Smooth muscle cell (in vitro differentiated cells): ENCODE results near the gene HEG1. TPM values are rescaled to one million over a fixed set of nuclear protein-coding genes. Genes with fewer than 3 reads are reported as not detected.

ENCODE experiments used
- DNase-seq: peaks from one replicate; lab custom pipeline; 2025; ENCODE audit not compliant: unreplicated experiment; lab: John Stamatoyannopoulos, UW
- H2AFZ ChIP-seq: fragments of 200-600 bp; sonication (generic); 2 replicates; pipeline ENCODE4 v1.6.0; 2016; ENCODE audit warnings: antibody characterized with exemption, low read depth, mild to moderate bottlenecking
- H3F3A ChIP-seq: fragments of 200-600 bp; sonication (generic); 2 replicates; pipeline ENCODE4 v1.6.0; 2017; ENCODE audit warnings: antibody characterized with exemption, low read depth
- H3K27ac ChIP-seq: fragments of 200-600 bp; sonication (generic); 2 replicates; pipeline ENCODE4 v1.5.1; 2016; ENCODE audit warnings: low read depth, mild to moderate bottlenecking
- H3K27me3 ChIP-seq: fragments of 200-600 bp; sonication (generic); 2 replicates; pipeline ENCODE4 v1.6.1; 2016; ENCODE audit warnings: low read depth, mild to moderate bottlenecking
- H3K36me3 ChIP-seq: fragments of 200-600 bp; sonication (generic); 2 replicates; pipeline ENCODE4 v1.5.1; 2016; ENCODE audit warnings: low read depth
- H3K4me1 ChIP-seq: fragments of 200-600 bp; sonication (generic); 2 replicates; pipeline ENCODE4 v1.5.1; 2016; ENCODE audit warnings: low read depth
- H3K4me2 ChIP-seq: fragments of 200-600 bp; sonication (generic); 2 replicates; pipeline ENCODE4 v1.6.0; 2016; ENCODE audit warnings: mild to moderate bottlenecking
- H3K4me3 ChIP-seq: fragments of 200-600 bp; sonication (generic); 2 replicates; pipeline ENCODE4 v1.5.1; 2016; ENCODE audit warnings: mild to moderate bottlenecking
- H3K79me2 ChIP-seq: fragments of 200-600 bp; sonication (generic); 2 replicates; pipeline ENCODE4 v1.6.0; 2016; ENCODE audit warnings: low read depth, mild to moderate bottlenecking
- H3K9ac ChIP-seq: fragments of 200-600 bp; sonication (generic); 2 replicates; pipeline ENCODE4 v1.6.0; 2016; ENCODE audit warnings: low read depth
- H3K9me3 ChIP-seq: fragments of 200-600 bp; sonication (generic); replicated peaks from 2 replicates; pipeline ENCODE4 v1.5.1; 2016; ENCODE audit warnings: low read depth
- H4K20me1 ChIP-seq: fragments of 200-600 bp; sonication (generic); 2 replicates; pipeline ENCODE4 v1.6.0; 2016; ENCODE audit warnings: low read depth
- WGBS: methylation state at CpG from one replicate; pipeline ENCODE4 v1.1.7; 2016; ENCODE audit warnings: low lambda C conversion rate; 5-methylcytosine and 5-hydroxymethylcytosine counted together
- polyA plus RNA-seq: library from polyadenylated mRNA; unstranded; fragments of >200 nt; fragmentation: Nextera tagmentation; extraction: Ambion mirVana; gene quantifications from 2 replicates; pipeline ENCODE4 v1.2.1, GENCODE V29; 2016
- total RNA-seq: library from RNA; depleted of rRNA; stranded (reverse); fragments of >200 nt; gene quantifications from 2 replicates; pipeline ENCODE4 v1.2.3, GENCODE V29; 2014
- TF ChIP-seq, protein P1 (sequence below): fragments of 200-600 bp; sonication (generic); IDR thresholded peaks from 2 replicates; pipeline ENCODE4 v1.5.1; 2017; ENCODE audit warnings: borderline replicate concordance, mild to moderate bottlenecking, antibody characterized with exemption; ENCODE audit not compliant: insufficient read depth, poor library complexity, severe bottlenecking

Gene HEG1
- total and polyA plus RNA-seq, 2 experiments from 2014 or later = 28.0 to 50.3 TPM

DNA sequence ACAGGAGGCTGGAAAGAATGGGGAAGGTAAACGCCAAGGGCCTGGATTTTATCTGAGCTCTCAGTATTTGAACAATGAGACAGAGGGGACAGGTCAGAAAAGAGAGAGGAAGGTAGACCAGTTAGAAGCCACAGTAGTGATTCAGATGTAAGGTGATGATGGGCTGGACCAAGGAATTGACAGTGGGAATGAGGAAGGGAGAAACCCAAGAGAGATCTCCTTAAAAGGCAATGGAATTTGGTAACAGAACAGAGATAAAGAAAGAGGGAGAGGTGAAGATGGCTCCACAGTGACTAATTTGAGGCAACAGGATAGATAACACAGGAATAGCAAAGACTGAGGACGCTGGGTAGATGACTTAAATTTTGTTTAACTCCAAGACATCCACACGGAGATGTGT, 11.4 kb upstream of the HEG1 start:
- Histone ChIP-seq H3F3A (no peaks in the 10 kb centered on the region), H3K4me1 (peaks cover 4% of the 10 kb centered on the region), H3K9me3 (no peaks in the 10 kb centered on the region), H3K27ac (no peak overlapping the region), H4K20me1 (no peaks in the 10 kb centered on the region), H3K4me3 (no peak overlapping the region), H3K36me3 (no peaks in the 10 kb centered on the region), H2AFZ (no peak overlapping the region), H3K9ac (no peak overlapping the region), H3K4me2 (no peak overlapping the region), H3K27me3 (no peaks in the 10 kb centered on the region), H3K79me2 (no peaks in the 10 kb centered on the region)
- DNase-seq = no peak
- TF ChIP-seq, protein P1, sequence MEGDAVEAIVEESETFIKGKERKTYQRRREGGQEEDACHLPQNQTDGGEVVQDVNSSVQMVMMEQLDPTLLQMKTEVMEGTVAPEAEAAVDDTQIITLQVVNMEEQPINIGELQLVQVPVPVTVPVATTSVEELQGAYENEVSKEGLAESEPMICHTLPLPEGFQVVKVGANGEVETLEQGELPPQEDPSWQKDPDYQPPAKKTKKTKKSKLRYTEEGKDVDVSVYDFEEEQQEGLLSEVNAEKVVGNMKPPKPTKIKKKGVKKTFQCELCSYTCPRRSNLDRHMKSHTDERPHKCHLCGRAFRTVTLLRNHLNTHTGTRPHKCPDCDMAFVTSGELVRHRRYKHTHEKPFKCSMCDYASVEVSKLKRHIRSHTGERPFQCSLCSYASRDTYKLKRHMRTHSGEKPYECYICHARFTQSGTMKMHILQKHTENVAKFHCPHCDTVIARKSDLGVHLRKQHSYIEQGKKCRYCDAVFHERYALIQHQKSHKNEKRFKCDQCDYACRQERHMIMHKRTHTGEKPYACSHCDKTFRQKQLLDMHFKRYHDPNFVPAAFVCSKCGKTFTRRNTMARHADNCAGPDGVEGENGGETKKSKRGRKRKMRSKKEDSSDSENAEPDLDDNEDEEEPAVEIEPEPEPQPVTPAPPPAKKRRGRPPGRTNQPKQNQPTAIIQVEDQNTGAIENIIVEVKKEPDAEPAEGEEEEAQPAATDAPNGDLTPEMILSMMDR = no peak
- WGBS = 48% methylated on average over 3 of the region's 3 CpGs

DNA sequence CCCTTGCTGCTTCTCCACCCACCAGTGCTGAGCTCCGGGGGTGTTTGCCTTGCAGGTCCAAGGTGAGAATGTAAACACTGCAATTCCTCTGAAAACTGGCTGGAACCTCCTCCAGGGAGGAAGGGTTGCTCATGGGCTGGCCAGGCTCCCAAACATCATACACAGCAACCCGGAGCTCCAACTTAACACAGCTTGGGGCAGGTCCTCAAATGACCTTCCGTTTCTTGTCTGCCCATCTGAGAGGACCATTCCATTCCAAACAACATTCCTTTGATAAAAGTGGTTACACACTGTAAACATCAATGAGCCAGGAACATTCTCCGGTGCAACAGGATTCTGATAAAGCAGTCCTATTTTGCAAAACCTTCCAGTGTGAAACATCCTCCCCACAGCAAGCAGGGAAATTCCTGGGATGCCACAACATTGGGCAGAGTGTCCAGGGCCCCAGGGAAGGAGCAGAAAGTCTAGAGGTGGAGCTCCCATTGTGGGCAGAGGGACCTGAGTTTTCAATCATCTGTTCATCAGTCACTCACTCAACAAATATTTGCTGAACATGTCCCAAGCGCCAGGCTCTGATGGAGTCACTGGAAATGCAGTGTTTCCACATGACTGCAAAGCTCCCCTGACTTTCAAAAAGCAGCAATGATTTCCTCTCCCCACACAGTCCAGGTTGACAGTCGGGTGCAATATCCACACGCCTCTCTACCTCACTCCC, 7.3 kb upstream of the HEG1 start:
- DNase-seq = no peak
- TF ChIP-seq, protein P1 = no peak
- Histone ChIP-seq H2AFZ (no peak overlapping the region), H3K4me2 (peak overlapping the region; percentile 70), H3K27ac (peak overlapping the region; percentile 46), H3K9me3 (no peaks in the 10 kb centered on the region), H3K27me3 (no peaks in the 10 kb centered on the region), H4K20me1 (no peaks in the 10 kb centered on the region), H3K79me2 (no peaks in the 10 kb centered on the region), H3K36me3 (no peaks in the 10 kb centered on the region), H3F3A (no peaks in the 10 kb centered on the region), H3K4me3 (no peak overlapping the region), H3K9ac (no peak overlapping the region), H3K4me1 (peaks cover 4% of the 10 kb centered on the region)
- 36% methylated on average over 7 of the region's 7 CpGs for whole genome bisulfite sequencing

DNA sequence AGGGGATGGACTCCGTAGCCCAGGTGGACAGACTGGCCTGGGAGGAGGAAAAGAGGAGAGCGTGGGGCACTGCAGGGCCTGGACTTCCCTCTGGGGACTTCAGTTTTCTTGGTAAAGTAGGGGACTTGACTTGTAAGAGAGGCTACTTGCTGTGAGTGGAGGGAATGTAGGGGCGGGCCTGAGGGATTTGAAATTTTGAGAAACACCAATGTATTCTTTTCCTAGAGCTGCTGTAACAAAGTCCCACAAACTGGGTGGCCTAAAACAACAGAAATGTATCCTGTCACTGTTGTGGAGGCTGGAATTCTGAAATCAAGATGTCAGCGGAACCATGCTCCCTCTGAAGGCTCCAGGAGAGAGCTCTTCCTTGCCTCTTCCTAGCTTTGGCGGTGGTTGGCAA, 5.8 kb upstream of the HEG1 start:
- TF ChIP-seq, protein P1 = no peak
- Histone ChIP-seq H4K20me1 (no peaks in the 10 kb centered on the region), H3K4me1 (peaks cover 5% of the 10 kb centered on the region), H3K4me2 (no peak overlapping the region), H3K9ac (no peak overlapping the region), H3K27ac (no peak overlapping the region), H3K9me3 (no peaks in the 10 kb centered on the region), H3K36me3 (no peaks in the 10 kb centered on the region), H3F3A (peaks cover 8% of the 10 kb centered on the region), H2AFZ (no peak overlapping the region), H3K79me2 (no peaks in the 10 kb centered on the region), H3K27me3 (no peaks in the 10 kb centered on the region), H3K4me3 (no peak overlapping the region)
- no peak for DNase-seq
- WGBS = 98% methylated on average over 4 of the region's 5 CpGs

DNA sequence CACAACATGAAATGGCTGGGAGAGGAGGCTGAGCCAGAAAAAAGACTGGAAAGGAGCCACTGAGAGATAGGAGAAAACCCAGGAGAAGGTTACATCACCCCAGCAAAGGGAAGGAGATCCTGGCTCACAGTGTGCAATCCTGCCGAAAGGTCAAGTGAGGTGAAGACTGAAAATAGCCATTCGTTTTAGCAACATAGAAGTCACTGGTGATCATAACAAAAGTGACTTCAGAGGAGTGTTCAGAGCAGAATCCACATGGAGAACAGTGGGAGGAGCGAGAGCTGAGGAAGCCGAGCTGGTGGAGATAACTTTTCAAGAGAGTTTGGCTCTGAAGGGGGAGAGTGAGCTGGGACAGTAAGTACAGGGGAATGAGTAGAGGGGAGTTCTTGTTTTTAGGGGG, 5.4 kb upstream of the HEG1 start:
- Histone ChIP-seq H3K79me2 (no peaks in the 10 kb centered on the region), H3K4me2 (no peak overlapping the region), H3F3A (peaks cover 8% of the 10 kb centered on the region), H3K9me3 (no peaks in the 10 kb centered on the region), H3K27ac (no peak overlapping the region), H3K4me3 (no peak overlapping the region), H4K20me1 (no peaks in the 10 kb centered on the region), H3K36me3 (no peaks in the 10 kb centered on the region), H3K27me3 (no peaks in the 10 kb centered on the region), H3K4me1 (peaks cover 9% of the 10 kb centered on the region), H2AFZ (no peak overlapping the region), H3K9ac (no peak overlapping the region)
- no peak for DNase-seq
- 59% methylated on average over 4 of the region's 4 CpGs for WGBS
- TF ChIP-seq, protein P1 = no peak
